CD4-positive, alpha-beta T cell treated with Interleukin-21 for 1 hour (primary cell): Measurements from ENCODE around the gene ANKRD31.

Source experiments
- DNase-seq: peaks from one replicate; pipeline ENCODE4 v3.0.0-alpha.2; 2020

The ANKRD31 gene

DNA sequence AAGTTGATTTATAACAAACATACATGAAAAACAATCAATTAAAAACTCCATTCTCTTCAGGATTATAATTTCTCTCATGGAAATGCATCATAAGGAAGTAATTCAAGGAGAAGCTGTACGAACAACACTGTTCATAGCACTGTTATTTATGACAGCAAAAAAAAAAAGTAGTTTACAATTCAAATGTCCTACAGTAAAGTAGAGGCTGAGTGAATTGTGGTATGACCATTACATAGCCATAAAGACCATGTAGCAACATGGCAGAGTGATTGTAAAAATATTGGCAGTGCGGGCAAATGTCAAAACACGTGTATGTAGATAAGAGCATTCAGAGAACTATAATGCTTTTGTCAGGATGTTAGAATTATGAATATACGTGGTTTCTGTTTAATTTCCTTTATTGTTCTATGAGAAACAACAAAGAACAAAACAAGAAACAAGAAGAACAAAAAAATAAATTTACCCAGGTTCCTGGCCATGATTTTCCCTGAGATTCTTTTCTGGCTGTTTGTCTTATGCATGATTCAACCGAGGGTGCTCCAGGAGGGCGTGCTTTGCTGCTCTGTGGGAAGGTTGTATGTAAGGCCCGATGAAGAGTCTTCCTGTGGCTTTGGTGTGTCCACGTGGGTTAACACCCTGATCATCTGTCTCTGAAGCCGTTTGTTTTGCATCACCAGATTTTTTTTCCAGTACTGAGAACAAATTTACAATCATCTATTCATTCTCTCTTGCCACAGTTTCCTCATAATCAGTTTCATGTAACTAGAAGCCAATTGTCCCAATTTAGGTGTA lies 213.1 kb downstream of the ANKRD31 start:
- DNase-seq: peak; percentile 48

- no peak for DNase-seq
Measured at GRCh38 chr5:75021800-75022199, 214.9 kb downstream of the ANKRD31 start.

DNA sequence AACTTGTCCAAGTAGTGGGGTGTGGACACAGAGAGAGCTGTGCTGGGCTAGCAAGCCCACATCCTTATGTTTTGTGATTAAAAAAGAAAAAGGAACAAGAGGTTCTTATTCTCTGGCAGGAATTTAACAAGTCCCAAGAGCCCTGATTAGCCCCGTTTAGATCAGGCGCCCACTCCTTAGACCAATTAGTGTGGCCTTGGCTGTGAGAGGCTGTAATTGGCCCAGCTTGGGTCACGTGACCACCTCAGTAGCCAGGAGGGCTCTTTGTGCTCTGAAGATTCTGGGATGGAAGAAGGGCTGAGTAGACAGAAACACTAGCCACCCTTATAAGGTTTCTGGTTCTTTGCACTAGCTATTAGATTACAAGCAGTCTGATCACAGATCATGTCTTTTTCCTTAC lies 215.5 kb downstream of the ANKRD31 start:
- DNase-seq: no peak

GRCh38 chr5:75020016-75020656 lies 216.5 kb downstream of the ANKRD31 start:
- DNase-seq: no peak

DNA sequence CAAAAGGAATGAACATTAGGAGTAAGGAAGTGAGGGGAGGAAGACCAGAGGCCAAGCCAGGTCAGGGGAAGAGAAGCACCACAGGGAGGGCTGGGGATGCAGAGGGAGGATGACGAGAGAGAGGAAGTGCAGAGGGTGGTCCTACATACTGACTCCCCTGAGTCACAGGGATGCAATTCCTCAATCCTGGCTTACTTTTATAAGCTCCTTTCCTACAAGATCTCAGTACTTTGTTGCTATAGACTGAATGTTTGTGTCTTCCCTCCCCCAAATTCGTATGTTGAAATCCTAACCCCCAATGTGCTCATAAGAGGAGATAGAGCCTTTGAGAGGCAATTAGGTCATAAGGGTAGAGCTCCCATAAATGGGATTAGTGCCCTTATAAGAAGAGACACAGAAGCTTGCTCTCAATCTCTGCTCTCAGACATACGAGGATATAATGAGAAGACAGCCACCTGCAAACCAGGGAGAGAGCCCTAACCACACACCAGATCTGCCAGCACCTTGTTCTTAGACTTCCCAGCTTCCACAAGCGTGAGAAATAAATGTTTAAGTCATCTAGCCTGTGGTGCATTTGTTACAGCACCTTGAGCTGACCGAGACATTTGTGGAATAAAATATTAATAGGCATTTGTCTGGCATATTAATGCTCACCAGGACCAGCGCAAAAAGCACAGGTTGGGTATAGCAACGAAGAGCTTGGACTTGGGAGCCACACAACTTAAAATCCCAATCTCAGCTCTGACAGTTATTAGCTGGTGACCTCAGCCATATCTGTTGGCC lies 217.7 kb downstream of the ANKRD31 start:
- no peak for DNase-seq
